Activated naive CD8-positive, alpha-beta T cell treated with anti-CD3 and anti-CD28 coated beads, Interleukin-2, amount 10 ng/mL, durations not matched to agents 7 days and 5 days (primary cell): ENCODE data around the gene GSTO1. TPM values are rescaled to one million over a fixed set of nuclear protein-coding genes. Genes with fewer than 3 reads are reported as not detected.

Experiments
- microRNA-seq: library from miRNA; unstranded; fragments of <30 nt; microRNA quantifications from one replicate; pipeline ENCODE4 v1.2.0, GENCODE V29; 2022
- total RNA-seq, 2 experiments: library from RNA; stranded (reverse); gene quantifications; one replicate each; pipeline ENCODE4 v1.2.3, GENCODE V29; 2021

GSTO1 gene
- total RNA-seq, 2 experiments from 2014 or later = 92.2 to 97.7 TPM

Small RNA genes within 50 kb of the gene (microRNA-seq; reads per million reads assigned to microRNA genes)
- gene MIR4482 (not detected), gene MIR609 (not detected)

Other genes starting within 250 kb of the GSTO1 start
- not detected for gene COL17A1, start 169.0 kb upstream of the GSTO1 start, total RNA-seq
- gene SFR1, start 132.7 kb upstream of the GSTO1 start, total RNA-seq = 10 to 100 TPM; 13.3 to 15.7 TPM
- gene CFAP43, start 22.5 kb upstream of the GSTO1 start, total RNA-seq = under 1 TPM in 1 of 2 experiments, not detected in 1; 0.25 TPM
- gene GSTO2, start 14.3 kb downstream of the GSTO1 start, total RNA-seq = 1 to 10 TPM; 1.4 TPM
- 10 to 100 TPM; 24.7 to 25.4 TPM for gene ITPRIP, start 83.6 kb downstream of the GSTO1 start, total RNA-seq
- gene CFAP58, start 98.9 kb downstream of the GSTO1 start, total RNA-seq = under 1 TPM; 0.28 to 0.34 TPM